Sciatic nerve (tissue), 2 donors: ENCODE data around the gene AMOTL1. TPM values are rescaled to one million over a fixed set of nuclear protein-coding genes. Genes with fewer than 3 reads are reported as not detected.
"Not testable (repeated sequence)": the region's sequence is repeated elsewhere in the genome, so short reads cannot be mapped to it uniquely, and the experiment has no call there.

Source experiments
- ATAC-seq: fragments of 200-7000 bp; cut with Tn5 transposase; one replicate; pipeline ENCODE4 v1.9.1; 2020; ENCODE audit warnings: mild to moderate bottlenecking, moderate library complexity
- DNase-seq: peaks from one replicate; pipeline ENCODE4 v3.0.0-alpha.2; 2020; ENCODE audit warnings: low spot score
- intact Hi-C: fragments of 100-400 bp; cut with DNase I; formaldehyde crosslinking; loops from one replicate; pipeline ENCODE4 v1.14.2; 2022
- total RNA-seq: library from RNA; stranded (reverse); fragmentation: NEBNext Ultra II Directional; extraction: Animal tissue kit (Norgen Biotek cat#: 25700); gene quantifications from one replicate; pipeline ENCODE4 v1.2.1, GENCODE V29; 2021
- donor health status: DM: no; HTN: no; CAD: no.
- donor health status: DM: no; HTN: no; CAD: no.

AMOTL1 gene
- total RNA-seq, 1 donor from 2014 or later = 75.6 TPM

DNA sequence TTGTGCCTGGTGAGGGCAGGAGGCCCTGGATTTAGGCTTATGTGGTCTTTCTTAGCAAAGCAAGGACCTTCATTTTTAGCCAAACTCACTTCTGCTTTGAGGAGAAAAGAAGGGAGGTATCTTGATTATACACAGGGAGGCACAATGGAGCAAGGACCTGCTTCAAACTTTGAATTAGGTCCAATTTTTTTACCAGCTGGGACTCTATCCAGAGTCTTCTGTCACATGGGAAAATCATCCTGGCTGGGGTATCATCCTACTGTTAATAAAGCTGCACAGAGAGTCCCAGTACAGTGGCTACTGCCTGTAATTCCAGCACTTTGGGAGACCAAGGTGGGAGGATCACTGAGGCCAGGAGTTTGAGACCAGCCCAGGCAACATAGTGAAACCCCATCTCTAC, 117.4 kb downstream of the AMOTL1 start:
- intact Hi-C loops = loop anchor here (10.0 kb wide), 1 partner anchor 261 kb away; no protein-coding TSS in a partner anchor
- DNase-seq (no peak), ATAC-seq (no peak)

DNA sequence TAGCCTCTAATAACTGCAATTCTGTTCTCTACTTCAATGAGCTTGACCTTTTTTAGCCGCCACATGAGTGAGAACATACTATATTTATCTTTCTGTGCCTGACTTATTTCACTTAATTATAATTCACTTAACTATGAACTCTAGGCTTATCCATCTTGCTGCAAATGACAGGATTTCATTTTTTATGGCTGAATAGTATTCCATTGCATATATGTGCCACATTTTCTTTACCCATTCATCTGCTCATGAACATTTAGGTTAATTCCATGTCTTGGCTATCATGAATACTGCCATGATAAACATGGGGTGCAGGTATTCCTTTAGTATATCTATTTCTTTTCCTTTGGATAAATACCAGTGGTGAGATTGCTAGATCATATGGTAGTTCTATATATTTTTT, 120.0 kb downstream of the AMOTL1 start:
- intact Hi-C loops = loop anchor here (10.0 kb wide), 1 partner anchor 263 kb away; no protein-coding TSS in a partner anchor
- DNase-seq (no peak), ATAC-seq (no peak)

DNA sequence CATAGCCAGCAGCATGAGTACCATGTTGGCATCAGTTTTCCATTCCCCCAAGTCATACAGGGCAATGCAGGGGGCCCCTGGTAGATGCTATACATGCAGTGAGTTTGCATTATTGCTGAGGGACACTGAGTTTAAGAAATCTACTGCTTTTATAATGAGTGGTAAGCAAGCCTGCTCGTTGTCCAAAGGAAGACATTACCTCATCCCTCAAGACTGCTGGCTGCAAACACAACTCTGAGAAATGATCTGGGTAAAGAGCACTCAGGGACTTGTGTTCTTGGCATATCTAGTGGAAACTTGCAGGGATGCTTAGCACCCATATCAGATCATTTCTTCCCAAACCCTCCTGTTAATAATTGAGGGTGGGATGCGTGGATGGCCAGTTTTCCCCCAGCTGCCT, 127.3 kb downstream of the AMOTL1 start:
- peak; percentile 86 for ATAC-seq
- DNase-seq = no peak
- intact Hi-C loops = no loop called here

DNA sequence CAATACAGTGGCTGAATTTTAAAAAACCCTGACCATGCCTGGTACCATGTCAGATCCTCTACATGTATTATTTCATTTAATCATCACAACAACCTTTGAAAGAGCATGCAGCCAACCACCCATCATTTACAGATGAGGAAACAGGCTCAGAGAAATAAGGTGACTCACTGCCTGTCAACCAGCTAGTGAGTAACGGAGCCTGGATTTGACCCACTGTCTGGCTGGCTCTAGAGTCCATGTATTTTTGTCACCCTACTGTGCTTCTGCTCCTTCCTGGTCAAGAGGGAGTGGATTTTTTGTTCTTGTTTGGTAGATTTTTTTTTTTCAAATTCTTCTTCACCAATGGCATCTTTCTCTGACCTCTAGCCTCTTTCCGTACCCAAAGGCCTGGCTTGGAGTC, 127.8 kb downstream of the AMOTL1 start:
- intact Hi-C loops = no loop called here
- ATAC-seq (peak; percentile 56), DNase-seq (no peak)

DNA sequence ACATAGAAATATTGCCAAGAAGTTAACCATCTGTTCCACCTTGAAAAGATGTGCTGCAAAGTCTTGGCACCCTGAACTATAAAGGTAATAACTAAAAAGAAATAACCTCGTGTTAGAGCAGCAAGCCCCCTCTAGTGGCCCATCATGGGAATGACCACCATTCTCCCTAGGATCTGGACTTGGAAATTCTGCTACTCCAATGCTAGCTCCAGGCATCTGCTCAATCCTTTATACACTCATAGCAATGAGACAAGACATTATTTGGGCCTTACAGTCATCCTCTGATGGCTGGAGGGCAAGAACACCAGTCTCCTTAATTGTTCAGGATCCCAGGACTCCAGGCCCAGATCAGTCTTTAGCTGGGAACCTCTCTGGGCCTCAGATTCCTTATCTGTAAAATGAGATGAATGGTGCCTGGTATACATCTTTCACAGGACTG, 129.2 kb downstream of the AMOTL1 start:
- DNase-seq (peak; percentile 72), ATAC-seq (peak; percentile 42)
- intact Hi-C loops = no loop called here

DNA sequence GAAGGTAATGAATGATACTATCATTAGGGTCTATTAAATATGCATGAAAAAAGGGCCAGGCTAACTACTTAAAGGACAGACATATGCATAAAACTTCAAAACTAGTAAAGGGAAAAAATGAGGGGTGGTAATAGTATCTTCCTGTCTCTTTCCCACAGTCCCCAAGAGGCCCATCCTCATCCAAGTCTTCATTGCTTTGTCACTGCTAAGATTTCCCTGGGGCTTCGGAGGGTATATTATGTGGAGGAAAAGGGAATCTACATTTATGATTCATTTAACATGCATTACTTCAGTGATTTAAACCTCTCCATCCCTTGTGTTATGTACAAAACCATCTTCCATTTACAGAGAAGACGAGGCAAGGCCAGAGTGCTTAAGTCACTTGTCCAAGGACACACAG, 139.1 kb downstream of the AMOTL1 start:
- intact Hi-C loops = no loop called here
- ATAC-seq (no peak), DNase-seq (no peak)

DNA sequence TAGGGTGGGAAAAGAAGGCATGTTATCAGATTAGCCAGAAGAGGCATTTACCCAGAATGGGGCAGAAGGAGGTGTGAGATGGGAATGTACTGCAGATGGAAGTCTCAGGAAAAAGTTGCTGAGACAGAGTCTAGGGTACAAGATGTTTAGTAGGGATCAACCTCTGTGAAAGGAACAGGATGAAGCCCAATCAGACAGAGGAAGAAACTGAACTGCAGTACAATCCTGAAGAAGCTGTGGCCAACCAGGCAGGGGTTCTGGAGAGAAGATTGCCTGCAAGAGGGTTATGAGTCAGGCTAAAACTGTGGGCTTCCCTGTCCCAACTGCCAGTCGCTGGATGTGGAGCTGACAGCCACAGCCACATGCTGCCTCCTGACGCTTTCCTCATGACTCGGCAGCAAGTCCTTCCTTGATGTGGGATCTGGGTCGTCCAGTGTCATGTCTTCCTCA, 141.2 kb downstream of the AMOTL1 start:
- DNase-seq (no peak), ATAC-seq (no peak)
- intact Hi-C loops = no loop called here

DNA sequence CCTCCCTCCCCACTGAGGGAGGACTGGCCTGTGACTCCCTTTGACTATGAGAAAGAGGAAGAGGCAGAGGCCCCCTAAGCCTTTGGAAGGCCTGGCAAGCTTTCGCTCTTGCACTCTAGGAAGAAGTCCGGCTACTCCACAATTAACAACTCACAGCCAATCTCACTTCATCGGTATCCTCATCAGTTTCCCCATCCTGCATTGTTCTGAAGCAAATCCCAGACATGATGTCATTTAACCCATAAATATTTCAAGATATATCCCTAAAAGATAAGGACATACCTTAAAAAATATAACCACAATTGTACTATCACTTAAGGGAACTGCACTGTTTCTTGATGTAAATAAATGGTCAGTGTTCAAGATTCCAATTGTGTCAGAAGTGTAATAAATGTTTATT, 142.1 kb downstream of the AMOTL1 start:
- ATAC-seq (no peak), DNase-seq (no peak)
- intact Hi-C loops = no loop called here

DNA sequence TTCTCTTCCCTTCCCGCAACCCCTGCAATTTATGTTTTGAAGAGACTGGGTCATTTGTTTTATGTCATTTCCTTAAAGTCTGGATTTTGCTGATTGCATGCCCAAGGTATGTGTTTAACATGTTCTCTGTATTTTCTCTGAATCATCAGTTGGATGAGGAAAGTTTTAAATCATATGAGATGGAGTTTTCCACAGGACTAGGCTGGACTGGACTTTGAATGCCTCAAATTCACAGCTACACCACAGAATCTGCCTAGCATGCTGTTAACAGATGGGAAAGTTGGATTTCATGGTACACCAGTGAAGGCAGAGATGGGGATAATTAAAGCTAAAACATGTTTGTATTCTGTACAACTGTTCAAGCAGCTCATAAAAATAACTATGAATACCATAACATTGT, 142.6 kb downstream of the AMOTL1 start:
- DNase-seq (no peak), ATAC-seq (no peak)
- intact Hi-C loops = no loop called here

DNA sequence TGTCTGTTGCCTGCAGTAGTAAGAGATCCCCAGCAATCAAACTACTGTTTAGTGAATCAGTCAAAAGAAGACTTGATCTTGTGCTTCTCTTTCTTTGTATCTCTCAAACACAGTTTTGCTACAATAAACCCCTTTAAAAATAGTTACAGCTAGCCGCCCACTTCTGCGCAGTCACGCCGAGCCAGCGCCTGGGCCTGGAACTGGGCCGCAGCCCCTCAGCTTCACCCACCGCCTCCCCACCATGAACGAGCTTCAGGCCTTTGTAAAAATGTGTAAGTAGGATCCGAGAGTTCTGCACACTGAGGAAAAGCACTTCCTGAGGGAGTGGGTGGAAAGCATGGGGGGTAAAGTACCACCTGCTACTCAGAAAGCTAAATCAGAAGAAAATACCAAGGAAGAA, 144.7 kb downstream of the AMOTL1 start:
- intact Hi-C loops = no loop called here
- ATAC-seq (no peak), DNase-seq (no peak)

DNA sequence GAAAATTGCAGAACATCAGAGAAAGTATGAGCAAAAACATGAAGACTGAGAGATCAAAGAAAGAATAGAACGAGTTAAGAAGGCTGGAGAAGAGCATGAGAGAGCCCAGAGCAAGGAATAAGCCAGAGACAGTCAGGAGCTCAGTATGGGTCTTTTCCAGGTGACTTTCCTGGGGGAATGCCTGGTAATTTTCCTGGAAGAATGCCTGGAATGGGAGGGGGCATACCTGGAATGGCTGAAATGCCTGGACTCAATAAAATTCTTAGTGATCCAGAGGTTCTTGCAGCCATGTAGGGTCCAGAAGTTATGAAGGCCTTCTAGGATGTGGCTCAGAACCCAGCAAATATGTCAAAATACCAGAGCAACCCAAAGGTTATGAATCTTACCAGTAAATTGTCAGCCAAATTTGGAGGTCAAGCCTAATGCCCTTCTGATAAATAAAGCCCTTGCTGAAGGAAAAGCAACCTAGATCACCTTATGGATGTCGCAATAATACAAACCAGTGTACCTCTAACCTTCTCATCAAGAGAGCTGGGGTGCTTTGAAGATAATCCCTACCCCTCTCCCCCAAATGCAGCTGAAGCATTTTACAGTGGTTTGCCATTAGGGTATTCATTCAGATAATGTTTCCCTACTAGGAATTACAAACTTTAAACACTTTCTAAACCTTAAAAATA, 145.7 kb downstream of the AMOTL1 start:
- intact Hi-C loops = not testable (repeated sequence)

DNA sequence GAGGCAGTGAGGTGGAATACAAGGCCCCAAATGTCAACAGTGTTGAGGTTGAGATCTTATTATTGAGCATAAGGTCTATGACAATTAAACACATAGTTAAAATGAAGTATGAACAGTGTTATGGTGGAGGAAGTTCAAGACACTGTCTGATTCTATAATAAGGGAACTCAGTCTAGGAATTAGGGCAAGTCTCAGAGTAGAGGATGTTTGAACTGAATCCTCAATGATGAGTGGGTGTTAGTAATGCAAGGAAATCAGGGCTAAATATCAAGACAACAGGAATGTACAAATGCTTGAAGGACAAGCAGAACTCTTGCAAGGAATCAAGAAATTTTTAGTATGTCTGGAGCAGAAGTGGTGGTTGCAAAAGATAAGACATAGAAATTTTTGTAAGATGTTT, 152.2 kb downstream of the AMOTL1 start:
- DNase-seq = no peak
- no peak for ATAC-seq
- intact Hi-C loops = no loop called here

More for the DNA sequence above, 145.7 kb downstream of the AMOTL1 start:
- ATAC-seq, DNase-seq: not testable (repeated sequence)

DNA sequence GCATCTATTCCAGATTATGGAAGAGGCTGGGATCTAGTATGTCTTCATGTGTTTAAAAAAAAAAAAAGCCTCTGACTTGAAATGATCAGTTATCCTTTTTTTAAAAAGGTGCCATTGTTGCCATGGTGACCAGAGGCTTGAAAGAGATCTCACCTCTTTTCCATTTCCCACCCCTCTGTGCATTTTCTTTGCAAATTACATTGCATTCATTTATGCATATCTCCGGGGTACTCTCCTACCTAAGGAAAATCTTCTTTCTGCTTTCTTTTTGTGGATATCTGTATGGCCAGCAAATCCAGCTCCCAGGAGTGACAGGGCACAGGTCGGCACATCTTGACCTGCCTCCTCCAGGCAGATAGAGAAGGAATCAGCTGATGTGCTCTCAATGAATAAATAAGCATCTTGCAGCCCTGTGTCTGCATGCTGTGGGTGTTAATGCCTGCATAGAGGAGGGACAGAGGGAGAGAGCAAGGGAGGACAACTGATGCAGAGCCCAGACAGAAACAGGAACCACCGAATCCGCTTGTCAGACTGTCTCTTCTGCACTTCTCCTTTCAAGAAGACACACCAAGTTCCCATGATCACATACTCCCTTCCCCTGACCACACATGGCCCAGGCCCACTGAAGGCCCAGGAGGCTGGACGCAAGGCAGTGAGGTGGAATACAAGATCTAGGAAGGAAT, 154.3 kb downstream of the AMOTL1 start:
- DNase-seq (no peak), ATAC-seq (no peak)
- intact Hi-C loops = no loop called here

DNA sequence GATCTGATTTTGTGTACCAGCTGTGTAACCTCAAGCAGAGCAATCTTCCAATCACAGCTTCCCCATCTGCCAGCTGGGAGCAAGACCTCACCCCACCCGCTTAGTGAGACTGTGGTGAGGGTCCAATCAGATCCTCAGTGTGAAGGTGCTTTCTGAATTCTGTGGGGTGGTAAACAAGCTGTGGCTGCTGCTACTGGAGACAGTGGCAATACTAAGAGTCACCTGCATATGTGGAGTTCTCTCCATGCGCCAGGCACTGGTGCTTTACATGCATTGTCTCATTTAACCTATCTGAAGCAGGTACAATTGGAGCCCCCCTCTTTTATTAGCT, 154.8 kb downstream of the AMOTL1 start:
- intact Hi-C loops = no loop called here
- no peak for ATAC-seq
- no peak for DNase-seq

DNA sequence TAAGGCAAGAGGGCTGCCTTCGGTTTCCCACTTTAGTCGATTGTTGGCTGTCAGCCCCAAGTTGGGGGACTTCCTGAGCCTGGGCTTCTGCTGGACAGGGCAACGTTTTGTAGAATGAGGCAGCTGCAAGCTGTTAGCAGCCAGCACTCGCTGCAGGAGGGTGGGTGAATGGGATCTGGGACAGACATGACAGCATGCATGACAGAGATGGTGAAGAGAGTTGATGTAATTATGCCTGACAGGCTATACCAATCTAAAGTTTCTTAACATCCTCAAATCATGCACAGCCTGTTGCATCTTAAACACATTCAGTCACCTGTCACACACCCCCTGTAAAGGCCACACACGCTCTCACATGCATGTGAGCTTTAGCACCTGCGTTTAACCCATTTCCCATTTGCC, 156.0 kb downstream of the AMOTL1 start:
- intact Hi-C loops = no loop called here
- no peak for ATAC-seq
- DNase-seq = no peak

DNA sequence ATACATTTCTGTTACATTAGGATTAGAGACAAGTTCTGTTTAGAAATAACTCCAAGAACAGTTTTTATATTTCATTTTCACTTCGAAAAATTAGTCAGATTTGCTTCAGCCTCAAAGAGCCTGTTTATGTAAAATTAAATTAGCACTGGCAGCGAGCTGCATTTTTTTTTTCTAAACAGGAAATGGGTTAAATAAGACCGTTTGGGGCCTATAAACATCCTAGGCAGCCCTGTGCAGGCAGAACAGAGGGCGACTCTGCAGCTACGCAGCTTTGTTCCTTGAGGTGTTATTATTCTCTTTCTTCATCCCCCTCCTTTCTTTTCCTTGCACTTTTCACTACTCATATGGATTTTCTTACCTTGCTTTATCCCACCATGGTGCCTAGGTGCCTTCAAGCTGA, 156.5 kb downstream of the AMOTL1 start:
- intact Hi-C loops = no loop called here
- DNase-seq (no peak), ATAC-seq (no peak)

DNA sequence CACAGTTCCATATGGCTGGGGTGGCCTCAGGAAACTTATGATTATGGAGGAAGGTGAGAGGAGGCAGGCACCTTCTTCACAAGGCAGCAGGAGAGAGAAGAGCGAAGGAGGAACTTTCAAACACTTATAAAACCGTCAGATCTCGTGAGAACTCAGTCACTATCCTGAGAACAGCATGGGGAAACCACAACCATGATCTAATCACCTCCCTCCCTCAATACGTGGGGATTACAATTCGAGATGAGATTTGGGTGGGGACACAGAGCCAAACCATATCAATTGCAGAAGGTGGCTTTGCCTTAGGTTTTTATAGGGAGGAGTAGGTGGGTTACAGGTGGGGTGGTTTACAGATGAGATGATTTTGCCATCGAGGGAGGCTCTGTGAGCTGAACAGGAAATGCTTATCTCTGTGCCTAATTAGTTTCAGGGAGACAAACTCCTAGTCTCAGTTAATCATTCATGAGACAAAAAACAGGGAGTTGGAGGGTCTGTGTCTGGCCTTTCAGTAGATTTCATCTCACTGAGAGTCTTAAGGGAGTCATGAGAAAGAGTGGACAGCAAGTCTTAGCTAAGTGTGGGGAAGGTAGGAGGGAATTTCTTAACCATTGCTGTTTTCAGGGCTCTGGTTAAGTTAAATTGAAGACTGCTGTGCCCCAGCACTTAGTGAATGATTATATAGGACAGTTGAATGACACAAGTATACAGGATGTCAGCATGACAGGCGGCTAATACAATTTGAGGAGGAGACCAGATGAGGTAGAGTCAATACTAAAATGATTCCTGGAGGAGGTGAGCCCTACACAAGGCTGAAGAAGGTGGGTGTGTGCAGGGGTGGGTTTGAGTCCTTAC, 157.5 kb downstream of the AMOTL1 start:
- DNase-seq = no peak
- intact Hi-C loops = no loop called here
- no peak for ATAC-seq

DNA sequence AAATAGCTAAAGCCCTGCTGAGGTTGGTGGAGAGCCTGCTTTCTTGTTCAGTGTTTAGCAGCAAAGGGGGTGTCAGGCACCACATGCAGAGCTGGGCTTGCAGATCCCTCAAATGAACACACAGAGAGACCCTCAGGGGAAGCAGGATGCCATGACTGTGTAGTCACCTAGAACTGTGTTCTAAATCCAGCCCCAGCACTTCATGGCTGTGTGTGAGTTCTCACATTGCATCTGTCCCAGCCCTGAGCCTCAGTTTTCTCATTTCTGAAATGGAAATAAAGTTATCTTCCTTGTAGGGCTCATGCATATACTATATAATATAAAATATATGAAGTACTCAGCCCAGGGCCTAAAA, 158.1 kb downstream of the AMOTL1 start:
- ATAC-seq (peak; percentile 27), DNase-seq (no peak)
- intact Hi-C loops = no loop called here
